ENCODE measurements around the gene XPOT. TPM values are rescaled to one million over a fixed set of nuclear protein-coding genes. Genes with fewer than 3 reads are reported as not detected.

Gene XPOT
- total RNA-seq, 3 donors from 2014 or later, result 41.0 to 71.0 (median 52.7) TPM

DNA sequence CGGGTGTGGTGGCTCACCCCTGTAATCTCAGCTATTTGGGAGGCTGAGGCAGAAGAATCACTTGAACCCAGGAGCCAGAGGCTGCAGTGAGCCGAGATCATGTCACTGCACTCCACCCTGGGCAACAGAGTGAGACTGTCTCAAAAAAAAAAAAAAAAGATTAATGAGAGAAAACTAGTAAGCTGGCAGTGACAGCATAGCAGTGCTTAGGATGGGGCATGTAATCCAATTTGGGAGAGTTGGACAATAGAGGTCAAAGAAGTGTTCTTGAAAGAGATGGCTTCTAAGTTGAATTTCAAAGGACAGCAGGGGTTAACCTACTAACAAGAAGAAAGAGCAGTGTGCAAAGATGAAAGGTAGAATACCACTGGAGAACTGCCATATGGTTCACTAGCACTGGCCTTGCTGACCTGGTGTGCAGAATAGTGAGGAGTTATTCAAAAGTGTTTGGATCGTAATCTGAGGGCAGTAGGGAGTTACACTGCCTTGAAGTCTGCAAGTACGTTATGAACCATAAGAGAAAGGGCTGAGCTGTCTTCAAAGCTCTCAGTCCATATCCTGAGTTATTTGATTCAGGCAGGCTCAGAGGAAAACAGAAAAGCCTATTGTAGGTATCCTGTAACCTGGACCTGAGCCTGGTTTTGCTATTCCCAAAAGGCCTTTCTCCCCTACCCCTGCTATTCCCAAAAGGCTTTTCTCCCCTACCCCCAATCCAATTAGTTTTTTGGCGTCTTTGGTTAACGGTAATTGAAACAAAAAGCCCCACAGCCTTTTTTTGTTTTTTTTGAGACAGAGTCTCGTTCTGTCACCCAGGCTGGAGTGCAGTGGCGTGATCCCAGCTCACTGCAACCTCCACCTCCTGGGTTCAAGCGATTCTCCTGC lies 3.4 kb downstream of the XPOT start:
- H3K27ac ChIP-seq, result no peak overlapping the region
- intact Hi-C loops (cut with DNase I; ENCODE audit: low total_unique reads), result no loop called here

DNA sequence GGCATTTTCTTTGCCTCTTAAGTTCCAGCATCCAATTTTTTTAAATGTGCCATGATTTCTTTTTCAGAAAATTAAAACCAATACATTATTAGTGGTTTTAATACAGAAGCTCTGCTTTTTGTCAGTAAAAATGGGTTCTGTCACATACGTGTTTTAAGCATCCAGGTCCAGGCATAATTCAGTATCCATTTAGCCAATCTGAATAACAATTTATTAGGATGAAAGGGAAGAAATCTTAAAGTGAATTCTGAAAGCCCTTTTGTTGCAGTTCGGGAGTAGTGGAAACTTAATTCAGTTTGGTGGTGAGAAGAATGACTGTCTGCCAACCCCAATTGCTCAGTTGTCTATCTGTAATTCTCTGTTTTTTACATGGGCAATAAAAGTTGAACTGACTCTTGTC lies 7.2 kb downstream of the XPOT start:
- Histone ChIP-seq H3K4me1 (no peaks in the 10 kb centered on the region), H3K36me3 (no peaks in the 10 kb centered on the region), H3K4me3 (no peak overlapping the region), H3K9me3 (no peaks in the 10 kb centered on the region), H3K27me3 (no peaks in the 10 kb centered on the region), H3K27ac (no peak overlapping the region)
- TF ChIP-seq POLR2AphosphoS5 (IDR thresholded peaks at IDR 0.05) (no peak), POLR2A (IDR thresholded peaks at IDR 0.05) (no peak)
- TF ChIP-seq, protein P1, sequence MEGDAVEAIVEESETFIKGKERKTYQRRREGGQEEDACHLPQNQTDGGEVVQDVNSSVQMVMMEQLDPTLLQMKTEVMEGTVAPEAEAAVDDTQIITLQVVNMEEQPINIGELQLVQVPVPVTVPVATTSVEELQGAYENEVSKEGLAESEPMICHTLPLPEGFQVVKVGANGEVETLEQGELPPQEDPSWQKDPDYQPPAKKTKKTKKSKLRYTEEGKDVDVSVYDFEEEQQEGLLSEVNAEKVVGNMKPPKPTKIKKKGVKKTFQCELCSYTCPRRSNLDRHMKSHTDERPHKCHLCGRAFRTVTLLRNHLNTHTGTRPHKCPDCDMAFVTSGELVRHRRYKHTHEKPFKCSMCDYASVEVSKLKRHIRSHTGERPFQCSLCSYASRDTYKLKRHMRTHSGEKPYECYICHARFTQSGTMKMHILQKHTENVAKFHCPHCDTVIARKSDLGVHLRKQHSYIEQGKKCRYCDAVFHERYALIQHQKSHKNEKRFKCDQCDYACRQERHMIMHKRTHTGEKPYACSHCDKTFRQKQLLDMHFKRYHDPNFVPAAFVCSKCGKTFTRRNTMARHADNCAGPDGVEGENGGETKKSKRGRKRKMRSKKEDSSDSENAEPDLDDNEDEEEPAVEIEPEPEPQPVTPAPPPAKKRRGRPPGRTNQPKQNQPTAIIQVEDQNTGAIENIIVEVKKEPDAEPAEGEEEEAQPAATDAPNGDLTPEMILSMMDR (IDR thresholded peaks at IDR 0.05), result no peak
- intact Hi-C loops (cut with DNase I; ENCODE audit: low total_unique reads), result no loop called here
- no peak for DNase-seq (ENCODE audit: low spot score in 2 of 2)

More for the DNA sequence above, 3.4 kb downstream of the XPOT start:
- H3K4me1 ChIP-seq, result no peaks in the 10 kb centered on the region
- TF ChIP-seq POLR2AphosphoS5 (IDR thresholded peaks at IDR 0.05) (no peak), POLR2A (IDR thresholded peaks at IDR 0.05) (no peak)
- TF ChIP-seq, protein P1 (IDR thresholded peaks at IDR 0.05), result no peak
- no peaks in the 10 kb centered on the region for H3K9me3 ChIP-seq
- no peaks in the 10 kb centered on the region for H3K27me3 ChIP-seq
- no peaks in the 10 kb centered on the region for H3K36me3 ChIP-seq
- no peak overlapping the region for H3K4me3 ChIP-seq
- no peak for DNase-seq (ENCODE audit: low spot score in 2 of 2)

DNA sequence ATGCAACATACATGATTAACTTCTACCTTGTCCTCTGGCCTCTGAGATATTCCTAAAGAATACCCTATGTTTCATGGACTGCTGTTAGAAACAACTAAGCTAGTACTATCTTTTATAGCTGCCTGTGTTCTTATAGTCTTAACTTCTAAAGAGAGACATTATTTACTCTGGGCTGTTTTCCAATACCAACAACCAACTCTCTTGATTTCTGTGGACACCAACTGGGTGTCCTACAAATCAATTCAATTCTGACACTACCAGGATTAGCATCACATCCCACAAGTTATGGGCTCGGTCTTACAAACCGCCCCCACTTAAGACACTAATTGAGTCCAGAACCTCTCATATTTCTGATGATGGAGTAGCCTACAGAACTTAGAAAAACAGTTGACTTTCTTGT lies 8.3 kb downstream of the XPOT start:
- Histone ChIP-seq H3K27me3 (no peaks in the 10 kb centered on the region), H3K4me1 (no peaks in the 10 kb centered on the region), H3K27ac (no peak overlapping the region), H3K9me3 (no peaks in the 10 kb centered on the region), H3K36me3 (no peaks in the 10 kb centered on the region), H3K4me3 (no peak overlapping the region)
- TF ChIP-seq POLR2AphosphoS5 (IDR thresholded peaks at IDR 0.05) (no peak), POLR2A (IDR thresholded peaks at IDR 0.05) (no peak)
- intact Hi-C loops (cut with DNase I; ENCODE audit: low total_unique reads), result no loop called here
- DNase-seq (ENCODE audit: low spot score in 2 of 2), result no peak

DNA sequence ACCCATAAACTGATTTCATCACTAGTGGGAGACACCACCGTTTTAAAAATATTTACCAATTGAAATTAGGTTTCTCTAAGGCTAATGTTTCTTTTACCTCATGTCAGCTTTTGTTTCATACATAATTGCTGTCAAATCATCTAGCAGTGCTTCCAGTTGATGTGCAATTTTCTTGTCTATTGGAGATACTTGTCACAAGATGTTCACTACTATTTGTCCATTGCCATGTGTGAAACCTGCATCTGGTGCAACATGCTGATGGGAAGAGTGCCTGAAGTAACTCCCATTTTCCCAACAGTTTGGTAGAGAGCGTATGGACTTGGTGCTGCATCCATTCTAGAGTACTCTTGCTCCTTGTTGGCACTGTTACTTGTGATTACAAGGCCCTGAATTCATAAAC lies 9.7 kb downstream of the XPOT start:
- Histone ChIP-seq H3K9me3 (no peaks in the 10 kb centered on the region), H3K27ac (no peak overlapping the region), H3K4me1 (no peaks in the 10 kb centered on the region), H3K36me3 (peaks cover 4% of the 10 kb centered on the region), H3K27me3 (no peaks in the 10 kb centered on the region), H3K4me3 (no peak overlapping the region)
- DNase-seq (ENCODE audit: low spot score in 2 of 2), result no peak
- TF ChIP-seq POLR2AphosphoS5 (IDR thresholded peaks at IDR 0.05), result no peak
- TF ChIP-seq POLR2A (IDR thresholded peaks at IDR 0.05), result no peak
- TF ChIP-seq, protein P1 (IDR thresholded peaks at IDR 0.05), result no peak
- intact Hi-C loops (cut with DNase I; ENCODE audit: low total_unique reads), result no loop called here

DNA sequence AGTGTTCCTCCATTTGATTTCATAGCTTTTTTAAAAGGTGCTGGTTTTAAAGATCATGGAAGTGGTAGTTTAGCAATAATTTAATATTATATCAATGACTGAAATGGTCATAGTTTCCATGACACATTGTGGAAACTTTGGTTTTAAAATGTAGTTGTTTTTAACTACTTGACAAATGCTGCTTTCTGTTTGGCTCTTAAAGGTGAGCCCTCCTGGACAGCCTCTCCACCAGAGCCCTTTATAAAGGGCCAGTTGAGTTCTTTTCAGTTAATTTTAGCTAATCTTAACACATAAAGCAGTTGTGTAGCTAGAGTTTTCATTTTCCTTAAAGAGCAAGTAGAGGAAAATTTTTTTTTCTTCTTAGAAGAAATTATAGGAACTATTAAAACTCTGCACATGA lies 14.0 kb downstream of the XPOT start:
- intact Hi-C loops (cut with DNase I; ENCODE audit: low total_unique reads), result no loop called here
- H3K4me3 ChIP-seq, result no peak overlapping the region
- H3K36me3 ChIP-seq, result peaks cover 8% of the 10 kb centered on the region
- no peak for TF ChIP-seq POLR2AphosphoS5 (IDR thresholded peaks at IDR 0.05)
- no peak for TF ChIP-seq POLR2A (IDR thresholded peaks at IDR 0.05)
- TF ChIP-seq, protein P1 (IDR thresholded peaks at IDR 0.05), result no peak
- no peak overlapping the region for H3K27ac ChIP-seq
- H3K27me3 ChIP-seq, result no peaks in the 10 kb centered on the region
- no peak for DNase-seq (ENCODE audit: low spot score in 2 of 2)
- H3K4me1 ChIP-seq, result no peaks in the 10 kb centered on the region
- H3K9me3 ChIP-seq, result no peaks in the 10 kb centered on the region
